SK-N-SH (cell line): Measurements from ENCODE around the gene TDRD9. TPM values are rescaled to one million over a fixed set of nuclear protein-coding genes. Genes with fewer than 3 reads are reported as not detected.

Source experiments
- CTCF ChIA-PET: fragments of 300-600, 350-600 bp; formaldehyde crosslinking; extraction: SDS; loops from one replicate; lab custom pipeline; 2021; lab: Yijun Ruan, JAX
- POLR2A ChIA-PET: fragments of 350-600 bp; sonication (Branson Sonifier 250); formaldehyde crosslinking; extraction: SDS; loops from one replicate; lab custom pipeline; 2020; ENCODE audit warnings: antibody characterized with exemption, inconsistent platforms; lab: Yijun Ruan, JAX
- DNase-seq: peaks from one replicate; pipeline ENCODE4 v3.0.0; 2012
- H2AFZ ChIP-seq: fragments of 200-600 bp; sonication (generic); 2 replicates; pipeline ENCODE4 v1.8.1; 2016; ENCODE audit warnings: antibody characterized with exemption, mild to moderate bottlenecking, low read depth
- H3F3A ChIP-seq: fragments of 200-600 bp; sonication (generic); replicated peaks from 2 replicates; pipeline ENCODE3; 2016; ENCODE audit warnings: antibody characterized with exemption, mild to moderate bottlenecking; ENCODE audit not compliant: insufficient read depth
- H3K27ac ChIP-seq, 2 experiments: fragments of 200-500 bp in 1 of 2; fragments of 200-600 bp in 1 of 2; sonication (Bioruptor generic) in 1 of 2; sonication (generic), shearing (Covaris generic) in 1 of 2; 2 replicates each; pipeline versions ENCODE4 v1.5.1 to v1.6.1; 2014 to 2016; ENCODE audit warnings: low read depth in 2 of 2, inconsistent platforms in 1 of 2, low read length in 1 of 2, mild to moderate bottlenecking in 1 of 2, mixed read lengths in 1 of 2
- H3K27me3 ChIP-seq: fragments of 200-600 bp; sonication (generic), shearing (Covaris generic); 2 replicates; pipeline ENCODE4 v1.6.1; 2016; ENCODE audit warnings: mixed run types; ENCODE audit not compliant: insufficient read depth
- H3K36me3 ChIP-seq, 2 experiments: fragments of 200-500 bp in 1 of 2; fragments of 200-600 bp in 1 of 2; sonication (Bioruptor generic) in 1 of 2; sonication (generic) in 1 of 2; replicated peaks in 1 of 2; 2 replicates each; pipeline versions ENCODE3 to v1.5.1; 2014 to 2016; ENCODE audit warnings: low read length in 1 of 2, mild to moderate bottlenecking in 1 of 2; ENCODE audit not compliant: insufficient read depth in 2 of 2, control insufficient read depth in 1 of 2
- H3K4me1 ChIP-seq, 2 experiments: fragments of 200-500 bp in 1 of 2; fragments of 200-600 bp in 1 of 2; sonication (Bioruptor generic) in 1 of 2; sonication (generic), shearing (Covaris generic) in 1 of 2; 2 replicates each; pipeline versions ENCODE4 v1.5.1 to v1.6.1; 2014 to 2016; ENCODE audit warnings: low read depth in 1 of 2, low read length in 1 of 2, mixed run types in 1 of 2; ENCODE audit not compliant: insufficient read depth in 2 of 2, control insufficient read depth in 1 of 2
- H3K4me2 ChIP-seq: fragments of 200-600 bp; sonication (generic), shearing (Covaris generic); 2 replicates; pipeline ENCODE4 v1.6.1; 2017; ENCODE audit warnings: mixed run types
- H3K4me3 ChIP-seq, 2 experiments: fragments of 200-500 bp in 1 of 2; fragments of 200-600 bp in 1 of 2; sonication (Bioruptor generic) in 1 of 2; sonication (generic), shearing (Covaris generic) in 1 of 2; 2 replicates each; pipeline versions ENCODE4 v1.5.1 to v1.8.1; 2014 to 2016; ENCODE audit warnings: low read depth in 2 of 2, inconsistent platforms in 1 of 2, low read length in 1 of 2, mild to moderate bottlenecking in 1 of 2, mixed read lengths in 1 of 2, moderate library complexity in 1 of 2
- H3K79me2 ChIP-seq: fragments of 200-600 bp; sonication (generic); 2 replicates; pipeline ENCODE4 v1.8.1; 2017; ENCODE audit warnings: mild to moderate bottlenecking; ENCODE audit not compliant: insufficient read depth
- H3K9ac ChIP-seq: fragments of 200-600 bp; sonication (generic); 2 replicates; pipeline ENCODE4 v1.6.1; 2017; ENCODE audit warnings: mixed run types
- H3K9me2 ChIP-seq: fragments of 200-600 bp; sonication (generic); 2 replicates; pipeline ENCODE4 v1.6.1; 2017; ENCODE audit warnings: mixed run types
- H3K9me3 ChIP-seq: fragments of 200-600 bp; sonication (generic); 2 replicates; pipeline ENCODE4 v1.6.1; 2017; ENCODE audit warnings: mixed run types, mild to moderate bottlenecking, moderate library complexity
- H4K20me1 ChIP-seq: fragments of 200-600 bp; sonication (generic); 2 replicates; pipeline ENCODE4 v1.6.1; 2017; ENCODE audit warnings: mild to moderate bottlenecking, mixed run types; ENCODE audit not compliant: insufficient read depth
- ELF1 ChIP-seq: IDR thresholded peaks from 2 replicates; pipeline ENCODE4 v1.4.0; 2012
- EP300 ChIP-seq, 2 experiments: IDR thresholded peaks; 2 replicates each; pipeline versions ENCODE4 v1.4.0 to v1.6.1; 2012; ENCODE audit warnings: borderline replicate concordance in 1 of 2, low read depth in 1 of 2, low read length in 1 of 2
- FOXJ3 ChIP-seq: sonication (generic); formaldehyde crosslinking; IDR thresholded peaks from 2 replicates; pipeline ENCODE4 v1.5.1; 2020; ENCODE audit warnings: mild to moderate bottlenecking, missing genetic modification reagents
- JUND ChIP-seq: IDR thresholded peaks from 2 replicates; pipeline ENCODE4 v1.4.0; 2012
- MEF2A ChIP-seq: IDR thresholded peaks from 2 replicates; pipeline ENCODE4 v1.4.0; 2012; ENCODE audit warnings: low read depth, borderline replicate concordance
- NFIC ChIP-seq: IDR thresholded peaks from 2 replicates; pipeline ENCODE4 v1.4.0; 2012; ENCODE audit warnings: borderline replicate concordance
- RAD21 ChIP-seq: IDR thresholded peaks from 2 replicates; pipeline ENCODE4 v1.6.1; 2012; ENCODE audit warnings: mild to moderate bottlenecking, low read length
- RCOR1 ChIP-seq: fragments of 150-350 bp; IDR thresholded peaks from 2 replicates; pipeline ENCODE4 v1.6.1; 2017; ENCODE audit warnings: antibody characterized with exemption, low read length
- REST ChIP-seq: IDR thresholded peaks from 2 replicates; pipeline ENCODE4 v1.6.1; 2012; ENCODE audit warnings: mild to moderate bottlenecking, low read depth, low read length, moderate library complexity
- RFX5 ChIP-seq: IDR thresholded peaks from 2 replicates; pipeline ENCODE4 v1.6.1; 2012; ENCODE audit warnings: mild to moderate bottlenecking, improper control_type of control experiment, low read length
- RXRA ChIP-seq: IDR thresholded peaks from 2 replicates; pipeline ENCODE4 v1.4.0; 2012; ENCODE audit warnings: low read depth, mild to moderate bottlenecking, borderline replicate concordance
- TCF12 ChIP-seq: IDR thresholded peaks from 2 replicates; pipeline ENCODE4 v1.4.0; 2012
- TEAD4 ChIP-seq: IDR thresholded peaks from 2 replicates; pipeline ENCODE4 v1.4.0; 2012; ENCODE audit warnings: mild to moderate bottlenecking, borderline replicate concordance; ENCODE audit not compliant: insufficient read depth
- YY1 ChIP-seq: IDR thresholded peaks from 2 replicates; pipeline ENCODE4 v1.4.0; 2012; ENCODE audit warnings: low read depth, mild to moderate bottlenecking
- WGBS: methylation state at CpG from one replicate; pipeline ENCODE4 v1.1.6; 2017; ENCODE audit warnings: low lambda C conversion rate; 5-methylcytosine and 5-hydroxymethylcytosine counted together
- polyA plus RNA-seq, 3 experiments: library from polyadenylated mRNA; depleted of rRNA; stranded (reverse); fragments of >200 nt; gene quantifications; 2 replicates each; pipeline ENCODE4 v1.2.3, GENCODE V29; 2012
- TF ChIP-seq, protein P1 (sequence below): fragments of 150-350 bp; IDR thresholded peaks from 2 replicates; pipeline ENCODE4 v1.6.1; 2017; ENCODE audit warnings: antibody characterized with exemption, low read length, low read depth, borderline replicate concordance

Gene TDRD9
- polyA plus RNA-seq, 1 of the 3 experiments (the other 2 are of a cell fraction), result not detected

GRCh38 chr14:103891667-103892215 is 36.5 kb upstream of the TDRD9 start:
- Histone ChIP-seq H4K20me1 (no peaks in the 10 kb centered on the region), H3K27me3 (no peaks in the 10 kb centered on the region), H3K27ac (no peak overlapping the region), H3K9me3 (no peaks in the 10 kb centered on the region), H2AFZ (no peak overlapping the region), H3F3A (no peaks in the 10 kb centered on the region), H3K9me2 (no peaks in the 10 kb centered on the region), H3K9ac (no peak overlapping the region), H3K4me2 (no peak overlapping the region), H3K4me1 (peaks cover 0 to 9% of the 10 kb centered on the region in 2 experiments; a peak in 1 of 4 replicates), H3K4me3 (no peak overlapping the region), H3K36me3 (no peaks in the 10 kb centered on the region), H3K79me2 (no peaks in the 10 kb centered on the region)
- ChIA-PET POLR2A (no interaction called here), CTCF (interaction anchor here (1.4 to 2.4 kb wide), 3 partner anchors 9 to 18 kb away, joined by 3 to 8 read pairs (median 5); no protein-coding TSS in a partner anchor)
- 97% methylated on average over 11 of the region's 15 CpGs for WGBS
- TF ChIP-seq NFIC (no peak), TEAD4 (no peak), EP300 (IDR thresholded peaks at IDR 0.05; ENCODE audit: borderline replicate concordance in 1 of 2, low read depth in 1 of 2, low read length in 1 of 2) (no peak), RAD21 (no peak)
- peak; percentile 24 for DNase-seq

DNA sequence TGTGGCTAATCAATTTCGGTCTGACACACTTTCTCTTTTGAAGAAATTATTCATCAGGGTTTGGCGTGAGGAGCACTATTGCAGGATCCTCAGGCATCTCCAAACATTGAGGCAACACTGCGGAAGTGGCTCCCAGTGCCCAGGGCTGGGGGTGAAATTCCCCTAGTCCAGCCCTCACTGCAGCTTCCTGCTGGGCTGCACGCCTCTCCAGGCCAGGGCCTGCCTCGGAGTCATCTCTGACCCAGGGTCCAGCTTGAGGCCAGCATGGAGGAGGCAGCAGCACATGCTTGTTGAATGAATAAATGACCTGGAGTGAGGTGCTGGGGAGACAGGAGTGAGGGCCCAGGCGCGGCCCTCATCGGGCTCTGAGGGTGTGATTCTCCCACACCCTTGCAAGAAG is 36.0 kb upstream of the TDRD9 start:
- WGBS, result 75% methylated on average over 8 of the region's 8 CpGs
- no peak overlapping the region for H2AFZ ChIP-seq
- DNase-seq, result no peak
- peaks cover 0 to 9% of the 10 kb centered on the region in 2 experiments; a peak in 1 of 4 replicates for H3K4me1 ChIP-seq
- H3K27me3 ChIP-seq, result no peaks in the 10 kb centered on the region
- CTCF ChIA-PET, result interaction anchor here (1.4 to 2.4 kb wide), 2 partner anchors 11 to 18 kb away, joined by 3 to 5 read pairs; no protein-coding TSS in a partner anchor
- POLR2A ChIA-PET, result no interaction called here
- no peak overlapping the region for H3K27ac ChIP-seq
- H3K9ac ChIP-seq, result no peak overlapping the region
- no peaks in the 10 kb centered on the region for H3K36me3 ChIP-seq
- H4K20me1 ChIP-seq, result no peaks in the 10 kb centered on the region
- no peaks in the 10 kb centered on the region for H3K79me2 ChIP-seq
- H3K9me2 ChIP-seq, result no peaks in the 10 kb centered on the region
- H3K9me3 ChIP-seq, result no peaks in the 10 kb centered on the region
- no peak overlapping the region for H3K4me3 ChIP-seq
- TF ChIP-seq TEAD4 (no peak), MEF2A (no peak), RFX5 (no peak), REST (no peak), ELF1 (no peak), TCF12 (no peak), RCOR1 (no peak), JUND (no peak), FOXJ3 (CRISPR knock-in tag) (no peak), YY1 (no peak), RXRA (no peak), NFIC (no peak), RAD21 (no peak)
- TF ChIP-seq, protein P1, sequence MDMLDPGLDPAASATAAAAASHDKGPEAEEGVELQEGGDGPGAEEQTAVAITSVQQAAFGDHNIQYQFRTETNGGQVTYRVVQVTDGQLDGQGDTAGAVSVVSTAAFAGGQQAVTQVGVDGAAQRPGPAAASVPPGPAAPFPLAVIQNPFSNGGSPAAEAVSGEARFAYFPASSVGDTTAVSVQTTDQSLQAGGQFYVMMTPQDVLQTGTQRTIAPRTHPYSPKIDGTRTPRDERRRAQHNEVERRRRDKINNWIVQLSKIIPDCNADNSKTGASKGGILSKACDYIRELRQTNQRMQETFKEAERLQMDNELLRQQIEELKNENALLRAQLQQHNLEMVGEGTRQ, result no peak
- no peak overlapping the region for H3K4me2 ChIP-seq
- H3F3A ChIP-seq, result no peaks in the 10 kb centered on the region
